Measurements from ENCODE around the gene ACKR1.

The ACKR1 gene

GRCh38 chr1:159199901-159200300 is 4.8 kb upstream of the ACKR1 start:
- H3K4me1 ChIP-seq (ENCODE audit: insufficient read depth, low read length): no peaks in the 10 kb centered on the region
- no peaks in the 10 kb centered on the region for H3K36me3 ChIP-seq (ENCODE audit: insufficient read depth, low read length)
- no peaks in the 10 kb centered on the region for H3K79me2 ChIP-seq (ENCODE audit: insufficient read depth, low read length)
- no peak overlapping the region for H3K4me2 ChIP-seq (ENCODE audit: insufficient read depth, low read length)
- peaks cover 23% of the 10 kb centered on the region for H3K27me3 ChIP-seq (ENCODE audit: insufficient read depth, low read length, poor library complexity)
- TF ChIP-seq EZH2 (IDR thresholded peaks at IDR 0.05; ENCODE audit: borderline replicate concordance, low read depth, low read length, severe bottlenecking) (no peak), CTCF (IDR thresholded peaks at IDR 0.05; ENCODE audit: borderline replicate concordance, extremely low read depth, low read length, poor library complexity, severe bottlenecking) (no peak)
- H4K20me1 ChIP-seq (ENCODE audit: insufficient read depth, low read length): peaks cover 9% of the 10 kb centered on the region; the same call in 1 of the 2 replicates
- H2AFZ ChIP-seq (ENCODE audit: low read depth, low read length): no peak overlapping the region
- H3K9ac ChIP-seq (ENCODE audit: low read depth, low read length): no peak overlapping the region
- H3K9me3 ChIP-seq (ENCODE audit: insufficient read depth, low read length, severe bottlenecking): no peaks in the 10 kb centered on the region
- H3K27ac ChIP-seq (ENCODE audit: low read length): no peak overlapping the region
- DNase-seq (no peak), ATAC-seq (ENCODE audit: insufficient read depth, low read depth) (no peak)
- H3K4me3 ChIP-seq (ENCODE audit: low read depth in 1 of 2, low read length in 2 of 2): no peak overlapping the region

GRCh38 chr1:159200769-159201168 is 3.9 kb upstream of the ACKR1 start:
- Histone ChIP-seq H3K4me1 (ENCODE audit: insufficient read depth, low read length) (no peaks in the 10 kb centered on the region), H3K9me3 (ENCODE audit: insufficient read depth, low read length, severe bottlenecking) (no peaks in the 10 kb centered on the region), H2AFZ (ENCODE audit: low read depth, low read length) (no peak overlapping the region), H3K36me3 (ENCODE audit: insufficient read depth, low read length) (no peaks in the 10 kb centered on the region), H3K27me3 (ENCODE audit: insufficient read depth, low read length, poor library complexity) (peaks cover 31% of the 10 kb centered on the region), H3K27ac (ENCODE audit: low read length) (no peak overlapping the region), H3K4me3 (ENCODE audit: low read depth in 1 of 2, low read length in 2 of 2) (no peak overlapping the region), H3K79me2 (ENCODE audit: insufficient read depth, low read length) (no peaks in the 10 kb centered on the region), H4K20me1 (ENCODE audit: insufficient read depth, low read length) (peaks cover 12% of the 10 kb centered on the region), H3K9ac (ENCODE audit: low read depth, low read length) (no peak overlapping the region), H3K4me2 (ENCODE audit: insufficient read depth, low read length) (no peak overlapping the region)
- DNase-seq: peak; percentile 29
- TF ChIP-seq CTCF (IDR thresholded peaks at IDR 0.05; ENCODE audit: borderline replicate concordance, extremely low read depth, low read length, poor library complexity, severe bottlenecking) (no peak), EZH2 (IDR thresholded peaks at IDR 0.05; ENCODE audit: borderline replicate concordance, low read depth, low read length, severe bottlenecking) (no peak)
- 0 out of 3 replicates have a peak, but pooled peaks have one; percentile 38 for ATAC-seq (ENCODE audit: insufficient read depth, low read depth)

- ATAC-seq (ENCODE audit: insufficient read depth, low read depth): no peak
- H3K27me3 ChIP-seq (ENCODE audit: insufficient read depth, low read length, poor library complexity): peaks cover 30% of the 10 kb centered on the region
- no peak overlapping the region for H2AFZ ChIP-seq (ENCODE audit: low read depth, low read length)
- TF ChIP-seq EZH2 (IDR thresholded peaks at IDR 0.05; ENCODE audit: borderline replicate concordance, low read depth, low read length, severe bottlenecking): no peak
- no peak for TF ChIP-seq CTCF (IDR thresholded peaks at IDR 0.05; ENCODE audit: borderline replicate concordance, extremely low read depth, low read length, poor library complexity, severe bottlenecking)
- H3K4me3 ChIP-seq (ENCODE audit: low read depth in 1 of 2, low read length in 2 of 2): no peak overlapping the region
- no peak overlapping the region for H3K9ac ChIP-seq (ENCODE audit: low read depth, low read length)
- no peaks in the 10 kb centered on the region for H3K79me2 ChIP-seq (ENCODE audit: insufficient read depth, low read length)
- no peaks in the 10 kb centered on the region for H3K36me3 ChIP-seq (ENCODE audit: insufficient read depth, low read length)
- H4K20me1 ChIP-seq (ENCODE audit: insufficient read depth, low read length): peaks cover 12% of the 10 kb centered on the region
- DNase-seq: no peak
- H3K4me1 ChIP-seq (ENCODE audit: insufficient read depth, low read length): no peaks in the 10 kb centered on the region
- H3K9me3 ChIP-seq (ENCODE audit: insufficient read depth, low read length, severe bottlenecking): no peaks in the 10 kb centered on the region
- no peak overlapping the region for H3K27ac ChIP-seq (ENCODE audit: low read length)
- H3K4me2 ChIP-seq (ENCODE audit: insufficient read depth, low read length): no peak overlapping the region
Observed at GRCh38 chr1:159201642-159202041, 3.0 kb upstream of the ACKR1 start.

GRCh38 chr1:159203610-159204009 is 1.1 kb upstream of the ACKR1 start:
- H3K4me1 ChIP-seq (ENCODE audit: insufficient read depth, low read length): no peaks in the 10 kb centered on the region
- no peak overlapping the region for H3K4me3 ChIP-seq (ENCODE audit: low read depth in 1 of 2, low read length in 2 of 2)
- peaks cover 23% of the 10 kb centered on the region for H3K27me3 ChIP-seq (ENCODE audit: insufficient read depth, low read length, poor library complexity)
- H3K4me2 ChIP-seq (ENCODE audit: insufficient read depth, low read length): no peak overlapping the region
- no peak overlapping the region for H3K27ac ChIP-seq (ENCODE audit: low read length)
- H2AFZ ChIP-seq (ENCODE audit: low read depth, low read length): no peak overlapping the region
- ATAC-seq (ENCODE audit: insufficient read depth, low read depth) (no peak), DNase-seq (no peak)
- TF ChIP-seq CTCF (IDR thresholded peaks at IDR 0.05; ENCODE audit: borderline replicate concordance, extremely low read depth, low read length, poor library complexity, severe bottlenecking) (no peak), EZH2 (IDR thresholded peaks at IDR 0.05; ENCODE audit: borderline replicate concordance, low read depth, low read length, severe bottlenecking) (no peak)
- no peaks in the 10 kb centered on the region for H3K79me2 ChIP-seq (ENCODE audit: insufficient read depth, low read length)
- H3K36me3 ChIP-seq (ENCODE audit: insufficient read depth, low read length): no peaks in the 10 kb centered on the region
- peaks cover 9% of the 10 kb centered on the region; the same call in 1 of the 2 replicates for H4K20me1 ChIP-seq (ENCODE audit: insufficient read depth, low read length)
- H3K9ac ChIP-seq (ENCODE audit: low read depth, low read length): no peak overlapping the region
- H3K9me3 ChIP-seq (ENCODE audit: insufficient read depth, low read length, severe bottlenecking): no peaks in the 10 kb centered on the region
